Activated gamma-delta T cell (primary cell): ENCODE data around the gene AMMECR1L.
"Not testable (repeated sequence)": the region's sequence is repeated elsewhere in the genome, so short reads cannot be mapped to it uniquely, and the experiment has no call there.

ENCODE experiments used
- DNase-seq: peaks from one replicate; lab custom pipeline; 2025; lab: John Stamatoyannopoulos, UW

Gene AMMECR1L

DNA sequence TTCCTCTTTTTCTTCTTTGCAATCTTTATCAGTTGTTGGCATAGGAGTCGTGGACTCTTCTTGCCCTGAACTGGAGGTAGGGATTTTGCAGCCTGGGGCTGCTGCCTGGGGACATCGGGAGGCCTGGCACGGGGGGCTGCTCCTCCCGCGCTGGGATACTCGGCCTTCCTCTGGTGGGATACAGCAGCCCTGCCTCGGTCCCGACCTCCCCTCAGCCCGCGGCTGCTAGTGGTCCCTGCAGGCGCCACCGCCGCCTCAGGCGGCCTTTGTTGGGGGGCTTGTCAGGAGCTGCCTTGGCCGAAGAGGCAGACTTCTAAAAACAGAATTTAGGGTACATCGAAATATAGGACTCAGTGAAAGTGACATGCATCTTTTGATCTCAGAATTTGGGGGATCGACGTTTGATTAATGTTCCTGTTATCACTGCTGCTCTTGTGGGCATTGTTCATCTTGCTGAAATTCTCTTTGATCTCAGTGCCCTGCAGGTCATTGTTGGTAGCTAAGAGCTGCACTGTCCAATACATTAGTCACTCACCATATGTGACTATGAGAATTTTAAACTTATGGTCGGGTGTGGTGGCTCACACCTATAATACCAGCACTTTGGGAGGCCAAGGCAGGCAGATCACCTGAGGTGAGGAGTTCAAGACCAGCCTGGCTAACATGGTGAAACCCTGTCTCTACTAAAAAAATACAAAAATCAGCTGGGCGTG, 44.1 kb downstream of the AMMECR1L start:
- DNase-seq, result no peak

DNA sequence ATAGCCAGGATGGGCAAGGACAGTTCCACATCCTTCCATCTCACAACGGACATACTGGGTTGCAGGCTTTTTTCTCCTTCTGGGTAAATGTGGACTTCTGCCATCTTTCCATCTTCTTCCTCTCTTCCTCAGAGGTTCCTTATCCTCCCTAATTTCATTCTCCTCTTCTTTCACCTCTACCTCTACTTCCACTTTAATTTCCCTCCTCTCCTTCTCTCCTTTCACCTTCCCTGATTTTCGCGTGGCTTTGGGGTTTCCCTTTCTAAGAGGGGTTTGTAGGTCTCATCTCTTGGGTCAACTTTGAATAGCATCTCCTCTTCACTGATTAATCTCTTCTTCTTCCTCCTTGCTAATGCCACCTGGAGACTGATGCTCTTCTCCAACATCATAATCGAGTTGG, 44.9 kb downstream of the AMMECR1L start:
- no peak for DNase-seq

DNA sequence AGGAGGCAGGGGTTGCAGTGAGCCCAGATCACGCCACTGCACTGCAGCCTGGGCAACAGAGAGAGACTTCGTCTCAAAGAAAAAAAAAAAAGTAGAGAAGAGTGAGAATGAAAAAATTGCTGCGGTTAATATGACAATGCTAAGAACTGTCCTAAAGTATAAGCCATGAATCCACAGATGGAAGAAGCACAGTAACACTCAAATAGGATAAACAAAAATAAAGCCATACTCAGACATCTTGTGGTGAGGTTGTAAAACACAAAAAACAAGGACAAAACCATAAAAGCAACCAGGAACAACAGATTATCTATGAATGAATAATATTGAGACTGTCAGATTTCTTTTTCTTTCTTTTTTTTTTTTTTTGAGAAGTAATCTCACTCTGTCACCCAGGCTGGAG, 50.8 kb downstream of the AMMECR1L start:
- DNase-seq, result no peak

DNA sequence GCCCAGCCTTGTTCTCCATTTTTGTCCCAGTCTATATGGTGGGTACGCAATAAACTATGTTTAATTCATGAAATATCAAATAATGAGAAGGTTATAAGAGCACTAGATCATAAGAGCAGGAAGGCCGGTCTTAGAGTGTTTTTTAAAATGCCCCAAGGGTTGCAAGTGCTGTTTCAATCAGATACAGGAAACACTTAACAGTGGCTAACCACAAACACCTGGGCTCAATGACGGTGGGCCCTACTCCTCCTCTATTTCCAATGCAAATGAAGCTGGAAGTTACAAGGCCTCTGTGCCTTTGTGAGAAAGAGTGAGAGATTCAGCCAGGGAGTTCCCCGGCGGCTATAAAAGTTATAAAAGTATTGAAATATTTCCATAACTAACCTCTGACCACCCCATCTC, 55.9 kb downstream of the AMMECR1L start:
- DNase-seq, result no peak

DNA sequence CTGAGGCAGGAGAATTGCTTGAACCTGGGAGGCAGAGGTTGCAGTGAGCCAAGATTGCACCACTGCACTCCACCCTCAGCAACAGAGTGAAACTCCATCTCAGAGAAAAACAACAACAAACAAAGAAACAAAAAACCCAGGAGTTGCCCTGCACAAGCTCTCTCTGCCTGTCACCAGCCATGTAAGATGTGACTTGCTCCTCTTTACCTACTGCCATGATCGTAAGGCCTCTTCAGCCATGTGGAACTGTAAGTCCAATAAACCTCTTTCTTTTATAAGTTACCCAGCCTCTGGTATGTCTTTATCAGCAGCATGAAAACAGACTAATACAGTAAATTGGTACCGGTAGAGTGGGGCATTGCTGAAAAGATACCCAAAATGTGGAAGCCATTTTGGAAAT, 59.0 kb downstream of the AMMECR1L start:
- not testable (repeated sequence) for DNase-seq

DNA sequence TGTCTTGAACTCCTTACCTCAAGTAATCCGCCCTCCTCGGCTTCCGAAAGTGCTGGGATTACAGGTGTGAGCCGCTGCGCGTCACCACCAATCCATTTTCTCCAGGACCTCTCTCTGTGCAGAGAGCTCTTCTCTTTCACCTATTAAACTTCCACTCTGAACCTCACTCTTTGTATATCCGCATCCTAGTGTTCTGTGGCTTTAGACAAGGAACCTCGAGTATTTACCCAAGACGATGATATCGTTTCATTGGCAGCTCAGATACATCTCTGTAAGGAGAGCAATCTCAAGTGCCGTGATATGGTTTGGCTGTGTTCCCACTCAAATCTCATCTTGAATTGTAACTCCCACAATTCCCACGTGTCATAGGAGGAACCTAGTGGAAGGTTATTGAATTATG, 59.7 kb downstream of the AMMECR1L start:
- no peak for DNase-seq

DNA sequence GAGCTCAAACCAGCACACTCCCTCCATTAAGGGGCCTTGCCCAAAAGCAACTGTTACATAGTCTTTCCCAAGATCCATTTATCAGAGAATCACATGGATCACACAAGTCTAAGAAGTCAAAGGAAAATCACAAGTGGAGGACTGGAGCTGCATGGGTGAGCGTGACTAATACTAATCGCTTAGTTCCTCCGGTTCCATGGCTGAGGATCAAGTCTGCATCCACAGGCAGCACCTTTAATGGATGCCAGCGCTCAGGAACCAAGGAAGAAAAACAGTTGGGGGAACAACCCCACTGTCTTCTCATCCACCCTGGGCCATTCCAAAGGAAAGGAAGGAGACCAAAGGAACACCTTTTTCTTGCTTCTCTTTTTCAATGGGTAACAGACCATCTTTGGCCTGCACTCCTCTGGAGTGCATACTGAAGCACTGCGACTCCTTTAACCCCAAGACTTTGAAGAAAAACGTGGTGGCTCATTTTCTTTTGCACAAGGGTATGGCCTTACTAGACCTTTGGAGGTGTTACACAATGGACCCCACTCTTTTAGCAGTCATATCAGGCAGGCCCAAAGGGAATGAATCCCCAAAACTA, 65.6 kb downstream of the AMMECR1L start:
- DNase-seq, result no peak

DNA sequence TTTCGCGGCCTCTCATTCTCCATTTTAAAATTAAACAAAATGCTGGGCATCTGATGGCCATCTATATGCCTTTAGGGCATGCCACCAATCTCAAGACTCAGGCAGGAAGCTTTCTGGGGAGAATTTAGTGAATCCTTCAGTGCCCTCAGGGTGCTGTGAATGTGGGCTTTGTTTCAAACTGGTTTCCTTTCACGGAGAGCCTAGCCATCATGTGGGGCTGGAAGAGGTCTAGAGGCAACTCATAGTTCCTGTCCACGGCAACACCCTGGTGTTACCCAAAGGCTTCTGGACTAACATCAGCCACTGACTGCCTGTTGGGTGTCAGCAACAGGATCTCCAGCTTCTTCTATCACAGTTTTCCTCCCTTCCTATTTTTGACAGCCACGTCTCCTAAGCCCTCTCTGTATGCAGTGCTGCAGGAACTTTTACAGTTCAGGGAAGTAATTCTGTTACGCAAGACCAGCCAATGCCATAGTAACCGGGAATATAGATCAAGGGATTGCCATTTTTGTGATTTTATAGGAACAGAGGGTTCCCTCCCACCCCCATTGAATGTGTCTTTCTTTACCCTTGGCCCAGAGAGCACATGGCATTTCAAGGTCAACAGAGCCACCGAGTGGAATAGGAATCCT, 66.8 kb downstream of the AMMECR1L start:
- no peak for DNase-seq

DNA sequence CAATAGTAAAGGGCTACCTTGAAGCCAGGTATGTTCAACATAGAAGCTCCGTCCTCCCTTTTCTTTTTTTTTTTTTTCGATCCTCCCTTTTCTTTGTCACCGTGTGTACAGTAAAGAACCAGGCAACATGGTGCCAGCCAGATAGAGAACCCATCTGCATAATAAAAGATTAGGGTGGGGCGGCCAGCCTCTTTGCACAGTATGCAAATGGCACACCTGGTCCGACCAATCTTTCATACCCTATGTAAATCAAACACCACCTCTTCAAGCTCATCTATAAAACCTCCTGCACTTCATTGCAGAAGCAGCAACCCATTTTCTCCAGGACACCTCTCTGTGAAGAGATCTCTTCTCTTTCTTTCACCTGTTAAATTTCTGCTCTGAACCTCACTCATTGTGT, 67.5 kb downstream of the AMMECR1L start:
- DNase-seq, result no peak

DNA sequence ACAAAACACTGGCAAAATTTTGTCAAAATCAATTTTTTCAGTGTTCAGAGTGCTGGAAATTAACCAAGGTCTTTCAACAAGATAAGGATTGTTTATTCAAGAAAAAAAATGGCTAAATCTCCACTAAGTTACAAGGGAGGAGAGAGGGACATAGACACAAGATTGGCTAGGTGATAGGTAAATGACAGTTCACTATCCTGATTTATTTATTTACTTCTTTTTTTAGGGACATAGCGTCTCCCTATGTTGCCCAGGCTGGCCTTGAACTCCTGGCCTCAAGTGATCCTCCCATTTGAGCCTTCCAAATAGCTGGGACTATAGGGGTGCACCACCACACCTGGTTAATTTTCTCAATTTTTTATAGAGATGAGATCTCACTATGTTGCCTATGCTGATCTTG, 71.1 kb downstream of the AMMECR1L start:
- DNase-seq, result no peak

DNA sequence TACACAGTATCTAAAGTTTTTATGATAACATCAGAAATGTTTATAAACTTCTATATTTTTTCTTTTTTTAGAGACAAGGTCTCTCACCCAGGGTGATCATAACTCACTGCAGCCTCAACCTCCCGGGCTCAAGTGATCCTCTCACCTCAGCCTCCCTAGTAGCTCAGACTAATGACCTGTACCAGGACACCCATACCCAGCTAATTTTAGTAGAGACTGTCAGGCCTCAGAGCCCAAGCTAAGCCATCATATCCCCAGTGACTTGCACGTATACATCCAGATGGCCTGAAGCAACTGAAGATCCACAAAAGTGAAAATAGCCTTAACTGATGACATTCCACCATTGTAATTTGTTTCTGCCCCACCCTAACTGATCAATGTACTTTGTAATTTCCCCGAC, 73.3 kb downstream of the AMMECR1L start:
- not testable (repeated sequence) for DNase-seq
